ENCODE data around the gene FHIT.

GRCh38 chr3:61199843-61200242 lies 51.4 kb downstream of the FHIT start:
- no peak for TF ChIP-seq POLR2AphosphoS5 (IDR thresholded peaks at IDR 0.05)
- no peak for TF ChIP-seq CTCF (IDR thresholded peaks at IDR 0.05)
- no peak for TF ChIP-seq POLR2A (IDR thresholded peaks at IDR 0.05)
- no peak for TF ChIP-seq EP300 (IDR thresholded peaks at IDR 0.05)
